GM19324 (cell line): ENCODE data around the gene CACNA1B.
"Not testable (repeated sequence)": the region's sequence is repeated elsewhere in the genome, so short reads cannot be mapped to it uniquely, and the experiment has no call there.

ENCODE experiments used
- ATAC-seq: cut with Tn5 transposase; IDR thresholded peaks from one replicate; pipeline ENCODE4 v1.9.1; 2021; ENCODE audit warnings: mild to moderate bottlenecking, moderate library complexity; ENCODE audit not compliant: unreplicated experiment, low FRiP score

The CACNA1B gene

GRCh38 chr9:138105561-138106505 is 228.3 kb downstream of the CACNA1B start:
- no peak for ATAC-seq

GRCh38 chr9:138107039-138107438 is 229.5 kb downstream of the CACNA1B start:
- ATAC-seq: not testable (repeated sequence)

- no peak for ATAC-seq
These were observed 234.0 kb downstream of the CACNA1B start for GRCh38 chr9:138111607-138112006.

- ATAC-seq: no peak
These were observed 234.6 kb downstream of the CACNA1B start for GRCh38 chr9:138112090-138112748.

- ATAC-seq: no peak
These were observed 235.4 kb downstream of the CACNA1B start for GRCh38 chr9:138112791-138113600.

GRCh38 chr9:138113701-138114325 is 236.2 kb downstream of the CACNA1B start:
- ATAC-seq: not testable (repeated sequence)

- ATAC-seq: no peak
These were observed 237.1 kb downstream of the CACNA1B start for GRCh38 chr9:138114501-138115245.

GRCh38 chr9:138115506-138115905 is 237.9 kb downstream of the CACNA1B start:
- ATAC-seq: no peak

- no peak for ATAC-seq
These were observed 238.9 kb downstream of the CACNA1B start for GRCh38 chr9:138116521-138116920.

- no peak for ATAC-seq
These were observed 239.6 kb downstream of the CACNA1B start for GRCh38 chr9:138117101-138117750.

- ATAC-seq: no peak
These were observed 240.3 kb downstream of the CACNA1B start for GRCh38 chr9:138117836-138118235.

- ATAC-seq: no peak
These were observed 241.1 kb downstream of the CACNA1B start for GRCh38 chr9:138118601-138119071.

GRCh38 chr9:138119202-138120027 is 241.8 kb downstream of the CACNA1B start:
- ATAC-seq: no peak

- no peak for ATAC-seq
These were observed 242.5 kb downstream of the CACNA1B start for GRCh38 chr9:138120072-138120471.

- no peak for ATAC-seq
These were observed 243.2 kb downstream of the CACNA1B start for GRCh38 chr9:138120511-138121437.

GRCh38 chr9:138121438-138122050 is 244.0 kb downstream of the CACNA1B start:
- ATAC-seq: no peak

GRCh38 chr9:138122201-138122600 is 244.6 kb downstream of the CACNA1B start:
- ATAC-seq: no peak
